Measurements from ENCODE around the gene NAA30. TPM values are rescaled to one million over a fixed set of nuclear protein-coding genes. Genes with fewer than 3 reads are reported as not detected.

The NAA30 gene
- total RNA-seq, 1 donor from 2014 or later, result 18.9 TPM

- Mint-ChIP-seq H3K27ac (no peak overlapping the region), H3K4me1 (ENCODE audit: unreplicated experiment) (no peaks in the 10 kb centered on the region), H3K36me3 (peaks cover 18% of the 10 kb centered on the region), H3K9me3 (no peaks in the 10 kb centered on the region), H3K27me3 (no peaks in the 10 kb centered on the region), H3K4me3 (no peak overlapping the region)
- TF ChIP-seq, protein P1, sequence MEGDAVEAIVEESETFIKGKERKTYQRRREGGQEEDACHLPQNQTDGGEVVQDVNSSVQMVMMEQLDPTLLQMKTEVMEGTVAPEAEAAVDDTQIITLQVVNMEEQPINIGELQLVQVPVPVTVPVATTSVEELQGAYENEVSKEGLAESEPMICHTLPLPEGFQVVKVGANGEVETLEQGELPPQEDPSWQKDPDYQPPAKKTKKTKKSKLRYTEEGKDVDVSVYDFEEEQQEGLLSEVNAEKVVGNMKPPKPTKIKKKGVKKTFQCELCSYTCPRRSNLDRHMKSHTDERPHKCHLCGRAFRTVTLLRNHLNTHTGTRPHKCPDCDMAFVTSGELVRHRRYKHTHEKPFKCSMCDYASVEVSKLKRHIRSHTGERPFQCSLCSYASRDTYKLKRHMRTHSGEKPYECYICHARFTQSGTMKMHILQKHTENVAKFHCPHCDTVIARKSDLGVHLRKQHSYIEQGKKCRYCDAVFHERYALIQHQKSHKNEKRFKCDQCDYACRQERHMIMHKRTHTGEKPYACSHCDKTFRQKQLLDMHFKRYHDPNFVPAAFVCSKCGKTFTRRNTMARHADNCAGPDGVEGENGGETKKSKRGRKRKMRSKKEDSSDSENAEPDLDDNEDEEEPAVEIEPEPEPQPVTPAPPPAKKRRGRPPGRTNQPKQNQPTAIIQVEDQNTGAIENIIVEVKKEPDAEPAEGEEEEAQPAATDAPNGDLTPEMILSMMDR (conservative IDR thresholded peaks at IDR 0.05), result no peak
- no peak for DNase-seq (ENCODE audit: extremely low spot score, unreplicated experiment)
Observed at GRCh38 chr14:57412341-57412740, 22.0 kb downstream of the NAA30 start.

GRCh38 chr14:57413849-57414248 is 23.5 kb downstream of the NAA30 start:
- Mint-ChIP-seq H3K9me3 (no peaks in the 10 kb centered on the region), H3K4me3 (no peak overlapping the region), H3K27ac (no peak overlapping the region), H3K36me3 (peaks cover 10% of the 10 kb centered on the region), H3K27me3 (no peaks in the 10 kb centered on the region), H3K4me1 (ENCODE audit: unreplicated experiment) (no peaks in the 10 kb centered on the region)
- no peak for DNase-seq (ENCODE audit: extremely low spot score, unreplicated experiment)
- TF ChIP-seq, protein P1 (conservative IDR thresholded peaks at IDR 0.05), result no peak

- TF ChIP-seq, protein P1 (conservative IDR thresholded peaks at IDR 0.05), result no peak
- no peaks in the 10 kb centered on the region for H3K4me1 Mint-ChIP-seq (ENCODE audit: unreplicated experiment)
- peaks cover 2% of the 10 kb centered on the region for H3K36me3 Mint-ChIP-seq
- H3K27ac Mint-ChIP-seq, result no peak overlapping the region
- no peaks in the 10 kb centered on the region for H3K9me3 Mint-ChIP-seq
- DNase-seq (ENCODE audit: extremely low spot score, unreplicated experiment), result no peak
- no peak overlapping the region for H3K4me3 Mint-ChIP-seq
- H3K27me3 Mint-ChIP-seq, result no peaks in the 10 kb centered on the region
Observed at GRCh38 chr14:57417228-57417627, 26.8 kb downstream of the NAA30 start.

DNA sequence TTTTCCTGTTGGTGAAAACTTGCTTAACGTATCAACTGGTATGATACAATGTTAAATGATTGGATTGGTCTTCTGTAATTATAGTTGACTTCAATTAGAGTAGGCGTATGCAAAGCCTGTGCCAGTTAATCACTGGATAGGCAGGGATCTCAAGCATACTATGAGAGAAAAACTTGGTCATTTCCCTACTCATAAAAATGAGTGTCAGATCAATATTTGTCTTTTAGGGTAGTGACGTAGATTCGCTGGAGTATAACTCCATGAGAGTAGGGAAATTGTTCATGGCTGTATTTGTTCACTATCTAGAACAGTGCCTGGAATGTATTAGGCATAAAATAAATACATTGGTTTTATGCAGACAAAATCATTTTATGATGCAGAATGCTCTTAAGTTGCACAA is 28.6 kb downstream of the NAA30 start:
- TF ChIP-seq, protein P1 (conservative IDR thresholded peaks at IDR 0.05), result no peak
- Mint-ChIP-seq H3K27ac (no peak overlapping the region), H3K9me3 (no peaks in the 10 kb centered on the region), H3K4me1 (ENCODE audit: unreplicated experiment) (no peaks in the 10 kb centered on the region), H3K36me3 (no peaks in the 10 kb centered on the region), H3K27me3 (no peaks in the 10 kb centered on the region), H3K4me3 (no peak overlapping the region)
- DNase-seq (ENCODE audit: extremely low spot score, unreplicated experiment), result no peak

- TF ChIP-seq, protein P1 (conservative IDR thresholded peaks at IDR 0.05), result no peak
- H3K36me3 Mint-ChIP-seq, result no peaks in the 10 kb centered on the region
- H3K4me1 Mint-ChIP-seq (ENCODE audit: unreplicated experiment), result no peaks in the 10 kb centered on the region
- no peak for DNase-seq (ENCODE audit: extremely low spot score, unreplicated experiment)
- no peaks in the 10 kb centered on the region for H3K9me3 Mint-ChIP-seq
- no peak overlapping the region for H3K27ac Mint-ChIP-seq
- no peak overlapping the region for H3K4me3 Mint-ChIP-seq
- H3K27me3 Mint-ChIP-seq, result no peaks in the 10 kb centered on the region
Observed at GRCh38 chr14:57420033-57420432, 29.6 kb downstream of the NAA30 start.

GRCh38 chr14:57420986-57421385 is 30.6 kb downstream of the NAA30 start:
- no peak overlapping the region for H3K27ac Mint-ChIP-seq
- H3K9me3 Mint-ChIP-seq, result no peaks in the 10 kb centered on the region
- DNase-seq (ENCODE audit: extremely low spot score, unreplicated experiment), result no peak
- no peak overlapping the region for H3K4me3 Mint-ChIP-seq
- no peaks in the 10 kb centered on the region for H3K27me3 Mint-ChIP-seq
- TF ChIP-seq, protein P1 (conservative IDR thresholded peaks at IDR 0.05), result no peak
- H3K36me3 Mint-ChIP-seq, result no peaks in the 10 kb centered on the region
- no peaks in the 10 kb centered on the region for H3K4me1 Mint-ChIP-seq (ENCODE audit: unreplicated experiment)
